Measurements from ENCODE around the gene NHLRC4. TPM values are rescaled to one million over a fixed set of nuclear protein-coding genes. Genes with fewer than 3 reads are reported as not detected.

NHLRC4 gene
- total RNA-seq, 1 donor from 2014 or later = 1.4 TPM

GRCh38 chr16:528111-529011 lies 38.4 kb upstream of the NHLRC4 start:
- Mint-ChIP-seq H3K4me3 (ENCODE audit: low read depth) (peak overlapping the region; percentile 80), H3K4me1 (ENCODE audit: low read depth) (peaks cover 16% of the 10 kb centered on the region), H3K36me3 (ENCODE audit: insufficient read depth) (peaks cover 2% of the 10 kb centered on the region), H3K27me3 (no peaks in the 10 kb centered on the region), H3K27ac (peak overlapping the region; percentile 69), H3K9me3 (ENCODE audit: low read depth) (no peaks in the 10 kb centered on the region)
- DNase-seq (ENCODE audit: low spot score, unreplicated experiment) = no peak
- no peak for TF ChIP-seq CTCF (IDR thresholded peaks at IDR 0.05; ENCODE audit: unreplicated experiment)

- peak overlapping the region; percentile 80 for H3K4me3 Mint-ChIP-seq (ENCODE audit: low read depth)
- H3K9me3 Mint-ChIP-seq (ENCODE audit: low read depth) = no peaks in the 10 kb centered on the region
- H3K27me3 Mint-ChIP-seq = no peaks in the 10 kb centered on the region
- H3K27ac Mint-ChIP-seq = no peak overlapping the region
- H3K4me1 Mint-ChIP-seq (ENCODE audit: low read depth) = peaks cover 21% of the 10 kb centered on the region
- TF ChIP-seq CTCF (IDR thresholded peaks at IDR 0.05; ENCODE audit: unreplicated experiment) = no peak
- H3K36me3 Mint-ChIP-seq (ENCODE audit: insufficient read depth) = peaks cover 2% of the 10 kb centered on the region
- no peak for DNase-seq (ENCODE audit: low spot score, unreplicated experiment)
Measured at GRCh38 chr16:529012-529575, 37.7 kb upstream of the NHLRC4 start.

GRCh38 chr16:530111-530817 lies 36.5 kb upstream of the NHLRC4 start:
- Mint-ChIP-seq H3K4me1 (ENCODE audit: low read depth) (peaks cover 23% of the 10 kb centered on the region), H3K27ac (no peak overlapping the region), H3K9me3 (ENCODE audit: low read depth) (no peaks in the 10 kb centered on the region), H3K27me3 (no peaks in the 10 kb centered on the region), H3K36me3 (ENCODE audit: insufficient read depth) (peaks cover 2% of the 10 kb centered on the region), H3K4me3 (ENCODE audit: low read depth) (peak overlapping the region; percentile 52)
- no peak for DNase-seq (ENCODE audit: low spot score, unreplicated experiment)
- no peak for TF ChIP-seq CTCF (IDR thresholded peaks at IDR 0.05; ENCODE audit: unreplicated experiment)

DNA sequence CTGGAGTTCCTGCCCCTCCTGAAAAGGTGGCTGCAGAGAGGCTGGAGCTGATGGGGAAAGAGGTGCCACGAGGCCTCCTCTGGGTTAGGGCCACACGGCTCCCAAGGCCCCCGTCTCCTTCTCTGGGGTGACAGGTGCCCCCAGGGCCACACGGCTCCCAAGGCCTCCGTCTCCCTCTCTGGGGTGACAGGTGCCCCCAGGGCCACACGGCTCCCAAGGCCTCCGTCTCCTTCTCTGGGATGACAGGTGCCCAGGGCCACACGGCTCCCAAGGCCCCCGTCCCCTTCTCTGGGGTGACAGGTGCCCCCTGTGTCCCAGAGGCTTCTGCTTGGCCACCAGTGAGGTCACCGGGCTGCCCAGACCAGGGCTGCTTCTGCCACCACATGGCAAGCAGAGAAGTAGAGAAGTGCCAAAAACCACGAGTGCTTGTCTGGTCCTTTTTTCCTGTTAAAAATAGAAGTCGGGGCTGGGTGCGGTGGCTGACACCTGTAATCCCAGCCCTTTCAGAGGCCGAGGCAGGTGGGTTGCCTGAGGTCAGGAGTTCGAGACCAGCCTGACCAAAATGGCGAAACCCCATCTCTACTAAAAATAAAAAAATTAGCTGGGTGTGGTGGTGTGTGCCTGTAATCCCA lies 35.2 kb upstream of the NHLRC4 start:
- H3K36me3 Mint-ChIP-seq (ENCODE audit: insufficient read depth) = no peaks in the 10 kb centered on the region
- TF ChIP-seq CTCF (IDR thresholded peaks at IDR 0.05; ENCODE audit: unreplicated experiment) = no peak
- H3K4me3 Mint-ChIP-seq (ENCODE audit: low read depth) = no peak overlapping the region
- no peak overlapping the region for H3K27ac Mint-ChIP-seq
- no peak for DNase-seq (ENCODE audit: low spot score, unreplicated experiment)
- H3K27me3 Mint-ChIP-seq = no peaks in the 10 kb centered on the region
- peaks cover 13% of the 10 kb centered on the region for H3K4me1 Mint-ChIP-seq (ENCODE audit: low read depth)
- no peaks in the 10 kb centered on the region for H3K9me3 Mint-ChIP-seq (ENCODE audit: low read depth)

All from progenitor cell of endocrine pancreas (in vitro differentiated cells).